Measurements from ENCODE around the gene TTLL11.
"Not testable (repeated sequence)": the region's sequence is repeated elsewhere in the genome, so short reads cannot be mapped to it uniquely, and the experiment has no call there.

TTLL11 gene

GRCh38 chr9:121900163-121900562 lies 192.9 kb downstream of the TTLL11 start:
- no peak for DNase-seq (ENCODE audit: low read depth, low spot score)
- H3K4me3 ChIP-seq (ENCODE audit: low read length), result no peak overlapping the region

GRCh38 chr9:121898856-121899255 lies 194.3 kb downstream of the TTLL11 start:
- no peak overlapping the region for H3K4me3 ChIP-seq (ENCODE audit: low read length)

GRCh38 chr9:121897140-121897539 lies 196.0 kb downstream of the TTLL11 start:
- H3K4me3 ChIP-seq (ENCODE audit: low read length), result no peak overlapping the region
- no peak for DNase-seq (ENCODE audit: low read depth, low spot score)

More at GRCh38 chr9:121898856-121899255, 194.3 kb downstream of the TTLL11 start:
- no peak for DNase-seq (ENCODE audit: low read depth, low spot score)

- no peak overlapping the region for H3K4me3 ChIP-seq (ENCODE audit: low read length)
- DNase-seq (ENCODE audit: low read depth, low spot score), result no peak
These were observed 196.6 kb downstream of the TTLL11 start for GRCh38 chr9:121896545-121896943.

GRCh38 chr9:121895818-121896544 lies 197.1 kb downstream of the TTLL11 start:
- no peak for DNase-seq (ENCODE audit: low read depth, low spot score)
- no peak overlapping the region for H3K4me3 ChIP-seq (ENCODE audit: low read length)

GRCh38 chr9:121895358-121895757 lies 197.8 kb downstream of the TTLL11 start:
- DNase-seq (ENCODE audit: low read depth, low spot score), result no peak

GRCh38 chr9:121894380-121894779 lies 198.7 kb downstream of the TTLL11 start:
- DNase-seq (ENCODE audit: low read depth, low spot score); H3K4me3 ChIP-seq (ENCODE audit: low read length): not testable (repeated sequence)

More at GRCh38 chr9:121895358-121895757, 197.8 kb downstream of the TTLL11 start:
- H3K4me3 ChIP-seq (ENCODE audit: low read length), result no peak overlapping the region

- no peak for DNase-seq (ENCODE audit: low read depth, low spot score)
- no peak overlapping the region for H3K4me3 ChIP-seq (ENCODE audit: low read length)
These were observed 199.3 kb downstream of the TTLL11 start for GRCh38 chr9:121893786-121894185.

- H3K4me3 ChIP-seq (ENCODE audit: low read length), result no peak overlapping the region
- DNase-seq (ENCODE audit: low read depth, low spot score), result no peak
These were observed 200.4 kb downstream of the TTLL11 start for GRCh38 chr9:121892706-121893105.

- no peak for DNase-seq (ENCODE audit: low read depth, low spot score)
- no peak overlapping the region for H3K4me3 ChIP-seq (ENCODE audit: low read length)
These were observed 202.4 kb downstream of the TTLL11 start for GRCh38 chr9:121890746-121891145.

GRCh38 chr9:121889990-121890563 lies 203.0 kb downstream of the TTLL11 start:
- H3K4me3 ChIP-seq (ENCODE audit: low read length), result no peak overlapping the region
- DNase-seq (ENCODE audit: low read depth, low spot score), result no peak

- DNase-seq (ENCODE audit: low read depth, low spot score), result no peak
- H3K4me3 ChIP-seq (ENCODE audit: low read length), result no peak overlapping the region
These were observed 204.7 kb downstream of the TTLL11 start for GRCh38 chr9:121888438-121888775.

- no peak overlapping the region for H3K4me3 ChIP-seq (ENCODE audit: low read length)
- no peak for DNase-seq (ENCODE audit: low read depth, low spot score)
These were observed 205.3 kb downstream of the TTLL11 start for GRCh38 chr9:121887553-121888437.

- H3K4me3 ChIP-seq (ENCODE audit: low read length), result no peak overlapping the region
- no peak for DNase-seq (ENCODE audit: low read depth, low spot score)
These were observed 206.2 kb downstream of the TTLL11 start for GRCh38 chr9:121886759-121887485.

GRCh38 chr9:121885345-121885901 lies 207.7 kb downstream of the TTLL11 start:
- peak; percentile 46 for DNase-seq (ENCODE audit: low read depth, low spot score)
- H3K4me3 ChIP-seq (ENCODE audit: low read length), result no peak overlapping the region

GRCh38 chr9:121884057-121884541 lies 209.0 kb downstream of the TTLL11 start:
- no peak overlapping the region for H3K4me3 ChIP-seq (ENCODE audit: low read length)
- DNase-seq (ENCODE audit: low read depth, low spot score), result no peak

GRCh38 chr9:121883281-121884056 lies 209.6 kb downstream of the TTLL11 start:
- no peak for DNase-seq (ENCODE audit: low read depth, low spot score)

GRCh38 chr9:121881920-121882500 lies 211.1 kb downstream of the TTLL11 start:
- H3K4me3 ChIP-seq (ENCODE audit: low read length), result no peak overlapping the region
- no peak for DNase-seq (ENCODE audit: low read depth, low spot score)

More at GRCh38 chr9:121883281-121884056, 209.6 kb downstream of the TTLL11 start:
- no peak overlapping the region for H3K4me3 ChIP-seq (ENCODE audit: low read length)

All from Jurkat, Clone E6-1 (cell line).